T-cell (primary cell): ENCODE measurements around the gene YIF1B. TPM values are rescaled to one million over a fixed set of nuclear protein-coding genes. Genes with fewer than 3 reads are reported as not detected.

Experiments used
- ATAC-seq, 4 experiments: fragments of 200-7000 bp in 3 of 4; fragments of 150-1000 bp in 1 of 4; cut with Tn5 transposase; replicated peaks in 1 of 4; 1 replicate in 3 of 4; 2 replicates in 1 of 4; pipeline ENCODE4 v1.10.0; 2021; ENCODE audit warnings: moderate library complexity in 3 of 4, mild to moderate bottlenecking in 2 of 4, moderate number of reproducible peaks in 1 of 4
- CTCF ChIA-PET, 2 donors: fragments of 300-600 bp; sonication (Branson Sonifier 250); formaldehyde crosslinking; loops; one replicate each; lab custom pipeline; 2022; ENCODE audit warnings: antibody characterized with exemption in 2 of 2; lab: Charles Lee
- POLR2A ChIA-PET, 2 donors: fragments of 300-600 bp; sonication (Branson Sonifier 250); formaldehyde crosslinking; loops; one replicate each; lab custom pipeline; 2022; ENCODE audit warnings: antibody characterized with exemption in 2 of 2; lab: Charles Lee
- DNase-seq, 35 experiments: peaks; one replicate each; pipeline versions ENCODE4 v3.0.0 to v3.0.0-alpha.2; 2013 to 2023
- H3K27ac ChIP-seq: one replicate; pipeline ENCODE4 v1.5.1; 2013; ENCODE audit warnings: low read length
- H3K27me3 ChIP-seq, 2 experiments: replicated peaks in 1 of 2; 1 replicate in 1 of 2; 2 replicates in 1 of 2; pipeline versions ENCODE4 v1.6.1 to v1.7.0; 2013; ENCODE audit warnings: low read length in 1 of 2, mixed read lengths in 1 of 2; ENCODE audit not compliant: control insufficient read depth in 2 of 2, insufficient read depth in 2 of 2; ENCODE audit errors: extremely low read depth in 1 of 2
- H3K36me3 ChIP-seq, 2 donors: 1 replicate in 1 of 2; 2 replicates in 1 of 2; pipeline versions ENCODE4 v1.6.1 to v1.7.0; 2013; ENCODE audit warnings: low read length in 1 of 2; ENCODE audit not compliant: control insufficient read depth in 2 of 2, insufficient read depth in 1 of 2; ENCODE audit errors: extremely low read depth in 1 of 2
- H3K4me1 ChIP-seq, 2 experiments: 1 replicate in 1 of 2; 2 replicates in 1 of 2; pipeline versions ENCODE4 v1.6.1 to v1.7.0; 2013; ENCODE audit warnings: low read length in 2 of 2, mixed read lengths in 1 of 2; ENCODE audit not compliant: insufficient read depth in 2 of 2, control insufficient read depth in 1 of 2; ENCODE audit errors: extremely low read depth in 1 of 2
- H3K4me3 ChIP-seq, 2 donors: 1 replicate in 1 of 2; 2 replicates in 1 of 2; pipeline versions ENCODE4 v1.5.1 to v1.7.0; 2013; ENCODE audit warnings: mild to moderate bottlenecking in 2 of 2, low read length in 1 of 2, moderate library complexity in 1 of 2; ENCODE audit not compliant: control insufficient read depth in 1 of 2; ENCODE audit errors: extremely low read depth in 1 of 2
- H3K9me3 ChIP-seq: 2 replicates; pipeline ENCODE4 v1.7.0; 2013
- H3K27ac Mint-ChIP-seq, 2 donors: one replicate each; pipeline ENCODE4 v1.8.0; 2020 to 2021; ENCODE audit warnings: mild to moderate bottlenecking in 2 of 2, mixed read lengths in 2 of 2
- H3K27me3 Mint-ChIP-seq, 2 donors: one replicate each; pipeline ENCODE4 v1.8.0; 2021 to 2022; ENCODE audit warnings: mixed read lengths in 2 of 2
- H3K36me3 Mint-ChIP-seq: one replicate; pipeline ENCODE4 v1.8.0; 2021; ENCODE audit warnings: mixed read lengths
- H3K4me1 Mint-ChIP-seq, 3 donors: one replicate each; pipeline ENCODE4 v1.8.0; 2020 to 2022; ENCODE audit warnings: mixed read lengths in 3 of 3, mild to moderate bottlenecking in 1 of 3
- H3K4me3 Mint-ChIP-seq, 3 donors: one replicate each; pipeline ENCODE4 v1.8.0; 2020 to 2022; ENCODE audit warnings: mild to moderate bottlenecking in 3 of 3, mixed read lengths in 3 of 3, moderate library complexity in 3 of 3
- H3K9me3 Mint-ChIP-seq, 3 donors: one replicate each; pipeline ENCODE4 v1.8.0; 2020 to 2022; ENCODE audit warnings: mixed read lengths in 3 of 3
- WGBS: methylation state at CpG from one replicate; pipeline ENCODE4 v1.1.5; 2013; ENCODE audit warnings: missing lambda C conversion rate; ENCODE audit not compliant: insufficient coverage; 5-methylcytosine and 5-hydroxymethylcytosine counted together
- total RNA-seq, 35 experiments: library from RNA in 6 of 35; stranded (reverse) in 6 of 35; fragments of 120-200 nt in 1 of 35; gene quantifications; one replicate each; pipeline versions ENCODE4 v1.2.1 to v1.2.4 and lab custom pipeline; 2013 to 2026

Gene YIF1B
- total RNA-seq, 5 donors from 2014 or later (not counting 1 experiment from before 2014, with no cell fraction given), result 28.1 to 39.1 (median 34.1) TPM

DNA sequence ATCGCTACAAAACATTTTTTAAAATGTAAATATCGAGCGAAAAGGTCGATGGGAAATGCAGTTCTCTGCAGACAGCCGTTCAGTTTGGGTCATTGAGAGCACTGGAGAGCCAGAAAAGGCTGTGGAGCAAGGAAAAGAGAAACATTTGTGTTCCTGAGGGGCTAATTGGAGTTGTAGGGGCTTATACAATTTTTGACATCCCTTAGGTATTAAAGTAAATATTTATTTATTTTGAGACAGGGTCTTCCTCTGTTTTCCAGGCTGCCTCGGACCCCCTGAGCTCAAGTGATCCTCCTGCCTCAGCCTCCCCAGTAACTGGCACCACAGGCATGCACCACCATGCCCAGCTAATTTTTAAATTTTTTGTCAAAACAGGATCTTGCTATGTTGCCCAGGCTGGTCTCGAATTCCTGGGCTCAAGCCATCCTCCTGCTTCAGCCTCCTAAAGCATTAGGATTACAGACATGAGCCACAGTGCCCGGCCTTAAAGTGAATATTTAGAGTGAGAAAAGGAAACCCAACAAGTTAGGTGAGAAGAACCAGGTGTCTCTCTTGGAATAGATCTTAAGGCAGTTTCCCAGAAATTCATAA is 825 bp upstream of the YIF1B start:
- Mint-ChIP-seq H3K9me3 (no peaks in the 10 kb centered on the region), H3K27ac (peak overlapping the region; percentile 96 to 97), H3K4me3 (peak overlapping the region; percentile 75 to 90 (median 86)), H3K27me3 (no peaks in the 10 kb centered on the region), H3K36me3 (no peaks in the 10 kb centered on the region), H3K4me1 (peaks cover 49 to 56% (median 52%) of the 10 kb centered on the region in 3 donors)
- ATAC-seq (peak in 3 of 4 experiments; percentile 8 to 10 (median 9)), DNase-seq (peak in 7 of 35 experiments; percentile 5 to 10 (median 7))
- 3% methylated on average over 4 of the region's 8 CpGs for WGBS
- Histone ChIP-seq H3K4me3 (peak overlapping the region; percentile 67 to 75), H3K27me3 (no peaks in the 10 kb centered on the region), H3K27ac (peak overlapping the region; percentile 95), H3K36me3 (no peaks in the 10 kb centered on the region), H3K4me1 (peaks cover 9 to 63% of the 10 kb centered on the region in 2 experiments), H3K9me3 (no peaks in the 10 kb centered on the region)
- POLR2A ChIA-PET, result no interaction called here
- CTCF ChIA-PET, result no interaction called here

DNA sequence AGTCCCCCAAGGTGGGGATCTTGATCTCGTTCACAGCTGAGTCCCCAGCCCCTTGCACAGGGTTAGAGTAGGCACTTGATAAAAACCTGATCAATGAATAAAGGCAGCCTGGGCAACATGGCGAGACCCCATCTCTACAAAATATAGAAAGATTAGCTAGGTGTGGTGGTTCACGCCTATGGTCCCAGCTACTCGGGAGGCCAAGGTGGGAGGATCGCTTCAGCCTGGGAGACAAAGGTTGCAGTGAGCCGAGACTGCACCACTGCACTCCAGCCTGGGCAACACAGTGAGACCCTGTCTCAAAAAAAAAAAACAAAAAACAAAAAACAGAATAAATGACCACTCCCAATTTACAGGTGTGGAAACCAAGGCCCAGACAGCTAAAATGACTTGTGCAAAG is 4.8 kb downstream of the YIF1B start:
- Histone ChIP-seq H3K4me1 (peaks cover 0 to 14% of the 10 kb centered on the region in 2 experiments), H3K27ac (no peak overlapping the region), H3K36me3 (peaks cover 9 to 20% of the 10 kb centered on the region in 2 donors), H3K9me3 (no peaks in the 10 kb centered on the region), H3K27me3 (no peaks in the 10 kb centered on the region), H3K4me3 (no peak overlapping the region)
- no peak overlapping the region for H3K4me3 Mint-ChIP-seq
- ATAC-seq (no peak), DNase-seq (no peak)
- POLR2A ChIA-PET, result no interaction called here
- H3K9me3 Mint-ChIP-seq, result no peaks in the 10 kb centered on the region
- H3K27me3 Mint-ChIP-seq, result no peaks in the 10 kb centered on the region
- WGBS, result no CpG with 5 or more reads among the region's 6 CpGs
- peaks cover 13 to 15% (median 13%) of the 10 kb centered on the region in 3 donors for H3K4me1 Mint-ChIP-seq
- no peak overlapping the region for H3K27ac Mint-ChIP-seq
- peaks cover 23% of the 10 kb centered on the region for H3K36me3 Mint-ChIP-seq
- CTCF ChIA-PET, result no interaction called here

DNA sequence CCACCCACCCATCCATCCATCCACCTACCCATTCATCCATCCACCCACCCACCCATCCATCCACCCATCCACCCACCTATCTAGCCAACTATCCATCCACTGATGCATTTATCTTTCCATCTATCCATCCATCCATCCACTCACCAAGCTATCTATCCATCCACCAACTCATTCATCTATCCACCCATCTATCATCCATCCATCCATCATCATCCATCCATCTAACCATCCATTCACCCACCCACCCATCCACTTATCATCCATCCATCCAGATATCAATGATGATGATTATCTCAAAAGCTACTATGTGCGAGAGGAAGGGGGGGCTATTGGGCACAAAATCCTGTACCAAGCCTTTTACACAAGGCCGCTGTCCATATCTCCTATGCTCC is 5.5 kb downstream of the YIF1B start:
- POLR2A ChIA-PET, result no interaction called here
- no peaks in the 10 kb centered on the region for H3K27me3 ChIP-seq
- peaks cover 9 to 20% of the 10 kb centered on the region in 2 donors for H3K36me3 ChIP-seq
- ATAC-seq, result no peak
- no peaks in the 10 kb centered on the region for H3K27me3 Mint-ChIP-seq
- no peaks in the 10 kb centered on the region for H3K9me3 Mint-ChIP-seq
- H3K4me1 ChIP-seq, result peaks cover 0 to 10% of the 10 kb centered on the region in 2 experiments
- no peaks in the 10 kb centered on the region for H3K9me3 ChIP-seq
- no peak for DNase-seq
- H3K4me1 Mint-ChIP-seq, result peaks cover 11 to 15% (median 11%) of the 10 kb centered on the region in 3 donors
- H3K27ac ChIP-seq, result no peak overlapping the region
- no peak overlapping the region for H3K4me3 Mint-ChIP-seq
- H3K36me3 Mint-ChIP-seq, result peaks cover 23% of the 10 kb centered on the region
- H3K27ac Mint-ChIP-seq, result no peak overlapping the region
- 100% methylated on average over 1 of the region's 2 CpGs for WGBS
- CTCF ChIA-PET, result no interaction called here
- H3K4me3 ChIP-seq, result no peak overlapping the region

DNA sequence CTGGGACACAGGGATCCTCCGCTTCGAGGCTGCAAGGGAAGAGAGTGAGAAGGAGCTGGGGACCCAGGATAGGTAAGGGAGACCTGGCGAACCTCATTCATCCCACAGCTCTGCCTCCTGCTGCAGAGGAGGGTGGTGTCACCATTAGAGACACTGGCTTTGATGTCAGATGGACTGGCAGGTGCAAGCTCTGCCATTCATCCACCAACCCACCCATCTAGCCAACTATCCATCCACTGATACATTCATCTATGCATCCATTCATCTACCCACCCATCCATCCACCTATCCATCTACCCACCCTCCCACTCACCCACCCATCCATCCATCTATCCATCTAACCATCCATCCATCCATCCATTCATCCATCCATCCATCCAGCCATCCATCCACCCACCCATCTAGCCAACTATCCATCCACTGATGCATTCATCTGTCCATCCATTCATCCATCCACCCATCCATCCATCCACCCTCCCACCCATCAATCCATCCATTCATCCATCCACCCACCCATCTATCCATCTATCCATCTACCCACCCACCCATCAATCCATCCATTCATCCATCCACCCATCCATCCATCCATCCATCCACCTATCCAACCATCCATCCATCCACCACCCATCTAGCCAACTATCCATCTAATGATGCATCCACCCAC is 6.0 kb downstream of the YIF1B start:
- ChIA-PET POLR2A (no interaction called here), CTCF (no interaction called here)
- Mint-ChIP-seq H3K4me3 (no peak overlapping the region), H3K27ac (no peak overlapping the region), H3K36me3 (peaks cover 23% of the 10 kb centered on the region), H3K9me3 (no peaks in the 10 kb centered on the region), H3K4me1 (peaks cover 8 to 15% (median 9%) of the 10 kb centered on the region in 3 donors), H3K27me3 (no peaks in the 10 kb centered on the region)
- ATAC-seq, result no peak
- WGBS, result 100% methylated on average over 1 of the region's 3 CpGs
- no peak for DNase-seq
- peaks cover 9 to 20% of the 10 kb centered on the region in 2 donors for H3K36me3 ChIP-seq
- no peak overlapping the region for H3K27ac ChIP-seq
- no peaks in the 10 kb centered on the region for H3K27me3 ChIP-seq
- H3K4me3 ChIP-seq, result no peak overlapping the region
- H3K4me1 ChIP-seq, result peaks cover 0 to 5% of the 10 kb centered on the region in 2 experiments
- H3K9me3 ChIP-seq, result no peaks in the 10 kb centered on the region

DNA sequence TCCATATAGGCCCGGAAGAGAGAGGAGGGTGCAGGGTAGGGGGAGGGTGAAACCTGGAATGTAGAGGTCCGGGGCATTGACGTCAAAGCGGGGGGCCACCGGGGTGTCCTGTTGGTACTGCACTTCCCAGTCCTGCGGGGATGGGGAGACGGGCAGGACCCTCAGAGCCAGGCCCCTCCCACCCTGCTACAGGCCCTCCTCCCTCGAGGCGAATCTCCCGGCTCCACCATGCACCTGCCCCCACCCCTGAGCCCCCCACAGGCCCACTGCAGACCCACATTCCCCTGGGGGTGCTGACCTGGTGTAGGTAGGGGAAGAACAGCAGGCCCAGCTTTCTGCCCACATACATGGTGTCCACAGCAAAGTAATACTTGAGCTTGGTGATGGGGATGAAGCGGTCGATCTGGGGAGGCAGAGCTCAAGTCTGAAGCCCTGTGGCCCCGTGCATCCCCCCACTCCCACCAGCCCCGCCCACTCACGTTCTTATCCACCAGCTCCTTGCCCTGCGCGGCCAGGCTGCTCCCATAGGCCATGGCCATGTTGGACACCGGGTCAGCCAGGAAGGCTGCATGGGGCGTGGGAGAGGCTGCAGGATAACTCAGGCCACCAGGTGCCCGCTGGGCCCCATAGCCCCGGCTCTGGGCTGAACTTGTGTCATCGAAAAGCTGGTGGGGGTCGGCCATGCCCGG is 6.7 kb downstream of the YIF1B start:
- Histone ChIP-seq H3K4me1 (peaks cover 0 to 2% of the 10 kb centered on the region in 2 experiments), H3K4me3 (no peak overlapping the region), H3K36me3 (peaks cover 14 to 20% of the 10 kb centered on the region in 2 donors), H3K27me3 (no peaks in the 10 kb centered on the region), H3K27ac (no peak overlapping the region), H3K9me3 (no peaks in the 10 kb centered on the region)
- Mint-ChIP-seq H3K4me3 (no peak overlapping the region), H3K9me3 (no peaks in the 10 kb centered on the region), H3K4me1 (peaks cover 8 to 14% (median 9%) of the 10 kb centered on the region in 3 donors), H3K36me3 (peaks cover 23% of the 10 kb centered on the region), H3K27ac (no peak overlapping the region), H3K27me3 (no peaks in the 10 kb centered on the region)
- ATAC-seq (no peak), DNase-seq (no peak)
- ChIA-PET POLR2A (no interaction called here), CTCF (no interaction called here)
- 99% methylated on average over 16 of the region's 24 CpGs for WGBS

DNA sequence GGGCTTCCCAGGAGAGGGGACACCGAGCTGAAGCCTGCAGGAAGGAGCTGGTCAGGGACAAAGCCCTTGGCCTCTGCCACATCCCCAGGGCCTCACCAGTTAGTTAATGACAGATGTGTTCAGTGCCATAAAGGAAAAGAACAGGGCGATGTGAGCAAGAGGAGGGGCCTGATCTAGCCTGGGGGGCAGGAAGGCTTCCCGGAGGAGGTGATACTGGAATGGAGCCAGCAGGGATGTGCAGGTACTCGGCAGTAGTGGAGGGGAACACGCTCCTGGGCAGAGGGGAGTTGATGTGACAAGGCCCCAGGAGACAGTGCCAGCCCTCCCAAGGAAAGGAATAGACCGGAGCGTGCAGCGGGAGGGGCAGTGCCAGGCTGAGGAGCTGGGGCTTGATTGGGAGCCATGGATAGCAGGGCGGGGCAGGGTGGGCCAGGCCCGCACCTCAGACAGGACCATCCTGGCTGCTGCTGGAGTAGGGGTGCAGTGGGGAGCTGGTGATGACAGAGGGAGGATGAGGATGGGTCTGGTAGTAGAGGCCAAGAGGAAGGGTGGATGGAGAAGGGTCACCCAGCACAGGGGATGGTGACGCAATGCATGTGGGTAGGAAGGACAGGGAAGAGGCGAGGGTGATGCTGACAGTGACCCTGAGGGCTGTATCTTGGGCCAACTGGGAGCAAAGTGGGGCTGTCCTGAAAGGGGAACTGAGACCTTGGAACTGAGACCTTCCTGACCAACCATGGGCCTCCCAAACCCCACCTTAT is 7.6 kb downstream of the YIF1B start:
- H3K27ac Mint-ChIP-seq, result no peak overlapping the region

More for the DNA sequence above, 7.6 kb downstream of the YIF1B start:
- H3K27me3 Mint-ChIP-seq, result no peaks in the 10 kb centered on the region
- 100% methylated on average over 9 of the region's 12 CpGs for WGBS
- H3K27me3 ChIP-seq, result no peaks in the 10 kb centered on the region
- H3K9me3 ChIP-seq, result no peaks in the 10 kb centered on the region
- H3K4me3 ChIP-seq, result no peak overlapping the region
- peaks cover 0 to 7% of the 10 kb centered on the region in 2 experiments for H3K4me1 ChIP-seq
- H3K4me3 Mint-ChIP-seq, result no peak overlapping the region
- peaks cover 23% of the 10 kb centered on the region for H3K36me3 Mint-ChIP-seq
- no peak for DNase-seq
- ATAC-seq, result no peak
- ChIA-PET CTCF (no interaction called here), POLR2A (no interaction called here)
- peaks cover 17 to 20% of the 10 kb centered on the region in 2 donors for H3K36me3 ChIP-seq
- H3K9me3 Mint-ChIP-seq, result no peaks in the 10 kb centered on the region
- H3K4me1 Mint-ChIP-seq, result peaks cover 4 to 6% (median 4%) of the 10 kb centered on the region in 3 donors
- H3K27ac ChIP-seq, result no peak overlapping the region
